ACHN (cell line): ENCODE results near the gene PDC.

Experiments used
- DNase-seq: peaks from one replicate; pipeline ENCODE4 v3.0.0-alpha.2; 2015
- in situ Hi-C: cut with HindIII; loops from 2 replicates; pipeline ENCODE4 v1.10.0; 2017; ENCODE audit warnings: low sequenced_read_pairs, low pct_ligation_motif_present, low pct_unique_long_range_greater_than_20kb

PDC gene

DNA sequence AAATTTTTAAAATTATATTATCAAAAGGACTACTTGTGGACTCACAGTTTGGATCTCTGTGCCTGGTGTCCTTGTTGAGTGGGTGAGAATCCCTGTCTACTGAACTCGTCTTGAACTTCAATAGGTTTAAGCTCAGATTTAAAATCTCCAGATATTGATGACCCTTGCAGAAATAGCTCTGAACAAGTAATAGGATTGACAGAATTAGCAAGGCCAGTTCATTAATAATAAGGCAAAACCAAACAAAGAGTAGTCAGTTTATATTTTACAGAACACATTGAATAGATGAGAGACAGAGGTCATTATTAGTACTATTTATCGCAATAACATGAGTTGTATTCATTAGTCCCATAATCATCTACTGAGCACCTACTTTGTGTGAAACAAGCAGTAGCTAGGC lies at the start of gene PDC:
PDC (minus strand) TSS at position 101 of the 400 bp plus-strand sequence. CDS start 11,655 bp downstream, outside the sequence.
- in situ Hi-C loops: no loop called here

DNA sequence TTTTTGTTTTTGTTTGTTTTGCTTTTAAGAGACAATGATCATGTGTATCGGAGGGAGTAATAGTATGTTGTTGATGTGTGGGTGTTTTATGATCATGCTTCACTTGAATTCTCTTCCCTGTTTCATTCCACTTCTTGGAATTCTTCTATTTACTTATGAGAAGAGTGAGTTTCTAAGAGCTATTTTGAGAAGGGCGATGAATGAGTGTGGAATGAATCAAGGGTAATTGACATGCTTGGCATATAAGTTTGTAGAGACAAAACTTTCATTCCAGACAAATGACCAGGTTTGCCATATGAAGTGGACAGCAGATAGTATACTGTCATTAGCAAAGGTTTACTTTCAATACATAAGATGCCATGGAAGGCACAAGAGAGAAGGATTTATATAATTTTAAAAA lies 42.3 kb upstream of the PDC start:
- in situ Hi-C loops: no loop called here
- no peak for DNase-seq

More for the DNA sequence above, at the start of gene PDC:
- DNase-seq: no peak

DNA sequence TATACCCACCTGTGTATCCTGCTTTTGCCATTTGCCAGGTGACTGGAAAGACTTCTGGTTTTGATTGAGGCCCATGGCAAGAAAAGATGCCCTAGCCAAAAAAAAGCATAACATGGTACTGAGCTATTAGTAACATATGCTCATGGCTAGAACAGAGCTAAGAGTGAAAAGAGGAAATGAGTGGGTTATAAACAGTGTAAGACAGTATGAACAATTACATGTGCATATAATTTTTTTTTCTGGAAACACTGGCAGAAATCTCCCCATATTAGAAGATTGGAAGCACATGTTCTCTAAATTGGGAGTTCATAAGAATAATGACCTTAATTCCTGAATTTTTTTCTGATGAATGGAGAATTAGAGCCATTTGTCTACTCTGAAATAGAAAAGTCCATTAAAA lies 41.2 kb upstream of the PDC start:
- in situ Hi-C loops: no loop called here
- DNase-seq: no peak

DNA sequence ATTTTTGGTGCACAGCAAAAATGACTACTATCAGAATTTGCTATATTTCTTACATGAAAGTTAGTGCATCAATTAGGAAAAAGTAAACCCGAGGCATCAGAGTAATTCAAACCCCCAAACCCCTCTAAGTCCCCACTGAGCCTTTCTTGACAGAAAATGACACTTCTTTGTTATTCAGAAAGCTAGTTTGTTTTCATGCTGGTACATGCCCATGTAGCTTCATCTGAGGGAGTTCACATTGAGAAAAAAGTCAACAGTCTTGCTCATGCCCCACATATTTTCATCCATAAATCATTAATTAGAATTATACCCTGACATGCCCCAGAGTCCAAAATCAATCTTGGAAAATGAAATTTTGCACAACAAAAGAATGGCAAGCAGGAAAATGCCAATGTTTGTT lies 39.9 kb upstream of the PDC start:
- in situ Hi-C loops: no loop called here
- DNase-seq: no peak

DNA sequence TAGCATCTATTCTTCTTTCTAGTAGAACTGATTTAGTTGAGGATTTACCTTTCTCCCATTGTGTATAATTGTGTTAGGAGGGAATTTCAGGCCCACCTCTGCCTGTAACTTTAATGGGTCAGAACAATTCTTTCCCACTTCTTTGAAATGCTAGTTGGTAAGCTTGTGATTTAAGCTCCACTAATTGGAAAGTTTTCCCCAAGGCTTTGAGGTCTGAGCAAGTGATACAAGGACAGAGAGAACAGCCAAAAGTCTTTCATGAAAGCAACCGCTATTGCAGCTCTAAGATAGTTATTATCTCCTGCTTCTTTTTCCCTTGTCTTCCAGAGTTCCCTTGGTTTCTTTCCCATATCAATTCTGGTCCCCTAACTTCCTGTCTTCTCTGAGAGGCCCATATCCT lies 38.7 kb upstream of the PDC start:
- no peak for DNase-seq
- in situ Hi-C loops: no loop called here

DNA sequence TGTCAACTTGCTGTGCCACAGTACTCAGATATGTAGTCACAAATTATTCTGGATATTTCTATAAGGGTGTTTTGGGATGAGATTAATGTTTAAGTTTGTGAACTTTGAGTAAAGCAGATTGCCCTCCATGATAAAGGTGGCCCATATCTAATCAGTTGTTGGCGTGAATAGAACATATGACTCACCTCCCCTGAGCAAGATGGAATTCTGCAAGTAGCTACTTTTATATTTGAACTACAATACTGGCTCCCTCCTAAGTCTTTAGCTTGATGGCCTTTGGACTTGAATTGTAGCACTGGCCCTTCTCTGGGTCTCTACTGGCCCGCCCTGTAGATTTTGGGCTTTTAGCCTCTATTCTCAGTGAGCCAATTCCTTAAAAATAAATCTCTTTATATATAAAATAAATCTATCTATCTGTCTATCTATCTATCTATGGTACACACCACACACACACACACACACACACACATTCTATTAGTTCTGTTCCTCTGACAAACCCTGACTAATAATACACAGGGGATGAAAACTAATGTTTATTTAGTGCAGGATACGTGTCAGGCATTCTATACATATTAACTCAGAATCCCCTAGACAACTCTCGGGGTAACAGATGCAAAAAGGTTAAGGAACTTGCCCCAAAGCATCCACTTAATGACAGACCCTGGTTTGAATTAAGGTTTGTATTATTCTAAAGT lies 37.9 kb upstream of the PDC start:
- DNase-seq: no peak
- in situ Hi-C loops: no loop called here

DNA sequence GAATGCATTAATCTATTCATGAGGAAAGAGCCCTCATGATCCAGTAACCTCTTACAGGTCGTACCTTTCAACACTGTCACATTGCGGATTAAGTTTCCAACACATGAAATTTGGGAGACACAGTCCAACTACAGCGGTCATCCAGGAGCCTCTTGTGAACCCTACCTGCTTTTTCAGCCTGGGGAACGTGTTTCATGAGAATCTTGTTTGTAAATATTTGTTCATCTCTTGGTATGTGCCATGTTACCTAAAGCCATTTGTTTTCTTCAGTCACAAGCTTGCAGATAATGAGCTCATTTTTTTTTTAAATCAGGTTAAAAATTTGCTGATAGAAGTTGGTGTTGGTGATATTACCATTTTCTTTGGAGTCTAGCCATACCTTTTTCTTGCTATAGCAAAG lies 37.2 kb upstream of the PDC start:
- in situ Hi-C loops: no loop called here
- no peak for DNase-seq

DNA sequence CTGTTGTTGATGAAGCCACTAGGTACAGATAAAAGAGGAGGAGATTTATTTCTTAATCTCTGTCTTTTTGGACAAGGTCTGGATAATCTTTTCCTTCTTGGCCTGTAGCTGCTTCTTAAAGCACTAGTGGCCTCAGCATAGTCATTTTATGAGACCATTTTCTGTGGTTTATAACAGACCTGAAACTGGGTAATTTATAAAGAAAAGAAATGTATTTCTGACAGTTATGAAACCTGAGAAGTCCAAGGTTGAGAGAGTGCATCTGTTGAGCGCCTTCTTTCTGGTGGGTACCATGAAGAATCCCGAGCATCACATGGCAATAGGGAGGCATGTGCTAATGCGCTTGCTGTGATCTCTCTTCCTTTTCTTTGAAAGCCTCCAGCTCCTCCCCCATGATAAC lies 36.7 kb upstream of the PDC start:
- DNase-seq: no peak
- in situ Hi-C loops: no loop called here

DNA sequence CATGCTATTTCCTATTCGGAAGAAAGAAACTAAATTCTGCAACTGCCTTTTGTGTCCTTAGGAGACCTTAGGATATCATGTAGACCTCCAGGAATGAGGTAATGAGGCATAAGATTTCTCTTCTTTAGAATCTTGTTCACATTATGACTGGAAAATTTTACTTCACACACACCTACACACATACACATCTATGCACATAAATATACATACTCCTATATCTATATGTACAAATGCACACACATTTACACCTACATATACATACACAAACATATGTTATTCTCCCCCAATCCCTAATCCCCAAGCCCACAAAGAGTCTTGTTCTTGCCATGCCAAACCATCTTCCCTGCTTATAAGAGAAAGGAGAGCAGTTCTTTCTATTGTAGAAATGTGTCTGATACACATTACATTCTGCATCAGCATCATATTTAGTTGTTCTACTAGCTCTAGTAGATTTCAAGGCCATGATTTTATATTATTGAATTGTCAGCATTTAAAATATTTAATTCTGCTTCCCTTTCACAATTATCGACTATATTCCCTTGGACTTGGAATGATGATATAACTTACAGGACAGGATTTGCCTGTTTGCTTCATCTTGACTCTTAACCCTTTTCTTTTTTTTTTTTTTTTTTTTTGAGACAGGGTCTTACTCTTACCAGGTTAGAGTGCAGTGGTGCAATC lies 35.4 kb upstream of the PDC start:
- DNase-seq: no peak
- in situ Hi-C loops: no loop called here

DNA sequence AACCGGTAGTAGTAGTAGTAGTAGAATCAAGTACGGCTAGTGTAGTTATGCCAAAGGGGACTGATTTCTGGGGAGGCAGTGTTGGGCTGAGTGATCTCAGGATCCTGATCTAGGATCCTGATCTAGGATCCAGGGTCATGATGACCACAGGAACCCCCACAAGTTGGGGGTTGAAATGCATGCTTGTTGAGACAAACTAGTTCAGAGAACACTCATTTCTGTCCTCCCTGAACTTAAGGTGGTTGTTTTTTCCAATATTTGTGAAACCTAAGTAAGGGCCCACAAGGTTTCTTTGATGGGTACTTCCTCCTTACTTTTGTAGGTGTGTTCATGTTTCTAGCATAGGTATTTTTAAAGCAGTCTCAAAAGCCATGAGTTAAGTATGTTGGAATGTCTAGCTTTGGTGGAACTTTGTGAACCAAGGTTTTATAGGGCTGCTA lies 33.9 kb upstream of the PDC start:
- DNase-seq: no peak
- in situ Hi-C loops: no loop called here

DNA sequence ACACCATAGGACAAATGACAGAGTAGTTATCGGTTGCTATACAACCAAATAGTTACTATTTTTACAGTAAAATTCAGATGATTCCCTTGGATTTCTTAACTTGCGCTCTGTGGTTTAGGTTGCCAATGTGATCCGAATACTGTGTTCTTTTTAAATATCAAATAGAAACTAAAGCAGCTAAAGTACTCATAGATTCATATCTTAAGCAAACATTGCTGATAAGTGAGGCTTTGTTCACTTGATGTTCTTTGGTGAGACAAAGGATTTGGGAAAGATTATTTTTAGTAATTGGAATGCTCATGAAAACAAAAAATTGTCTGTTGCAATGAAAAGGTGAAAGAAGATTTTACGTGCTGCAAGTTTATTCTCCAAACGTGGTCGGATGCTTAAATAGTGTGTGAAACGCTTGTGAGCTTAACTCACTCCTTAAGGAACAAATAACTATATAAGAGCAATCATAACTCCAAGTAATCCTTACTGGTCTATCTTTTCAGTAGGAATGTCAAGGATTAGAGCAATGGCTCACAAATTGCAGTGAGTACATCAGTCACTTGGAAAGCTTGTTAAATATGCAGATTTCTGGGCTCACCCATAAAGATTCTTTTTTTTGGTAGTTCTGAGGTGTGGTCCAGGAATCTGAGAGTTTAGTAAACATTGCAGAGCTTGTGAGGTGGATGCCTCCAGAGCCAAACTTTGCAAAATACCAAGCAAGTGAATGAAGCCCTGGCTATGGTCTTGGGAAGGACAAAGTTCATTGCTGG lies 31.8 kb upstream of the PDC start:
- in situ Hi-C loops: no loop called here
- no peak for DNase-seq

DNA sequence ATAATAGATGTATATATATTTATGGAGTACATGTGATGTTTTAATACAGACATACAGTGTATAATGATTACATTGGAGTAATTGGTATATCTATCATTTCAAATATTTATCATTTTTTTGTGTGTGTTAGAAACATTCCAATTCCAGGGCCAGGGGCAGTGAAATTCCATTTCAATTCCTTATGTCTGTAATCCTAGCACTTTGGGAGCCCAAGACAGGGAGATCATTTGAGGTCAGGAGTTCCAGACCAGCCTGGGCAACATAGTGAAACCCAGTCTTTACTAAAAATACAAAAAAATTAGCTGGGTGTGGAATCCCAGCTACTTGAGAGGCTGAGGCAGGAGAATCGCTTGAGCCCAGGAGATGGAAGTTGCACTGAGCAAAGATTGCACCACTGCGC lies 30.4 kb upstream of the PDC start:
- no peak for DNase-seq
- in situ Hi-C loops: no loop called here

DNA sequence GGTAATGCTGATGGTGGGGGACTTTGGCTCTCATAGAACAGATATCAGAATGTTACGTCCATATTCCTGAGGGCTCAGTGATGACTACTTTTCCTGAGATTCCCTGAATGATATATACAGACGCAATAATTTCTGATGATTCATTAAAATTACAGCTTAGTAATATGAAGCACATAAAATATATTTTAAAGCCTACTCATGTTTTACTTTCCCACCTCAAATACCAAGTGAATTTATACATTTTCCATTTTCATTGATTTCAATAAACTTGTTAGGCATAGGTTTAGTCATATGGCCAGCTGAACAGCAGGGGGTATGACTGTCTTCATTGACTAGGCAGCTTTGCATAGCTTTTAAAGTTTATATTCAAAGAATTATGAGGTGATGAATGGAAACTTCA lies 26.2 kb upstream of the PDC start:
- in situ Hi-C loops: no loop called here
- no peak for DNase-seq

DNA sequence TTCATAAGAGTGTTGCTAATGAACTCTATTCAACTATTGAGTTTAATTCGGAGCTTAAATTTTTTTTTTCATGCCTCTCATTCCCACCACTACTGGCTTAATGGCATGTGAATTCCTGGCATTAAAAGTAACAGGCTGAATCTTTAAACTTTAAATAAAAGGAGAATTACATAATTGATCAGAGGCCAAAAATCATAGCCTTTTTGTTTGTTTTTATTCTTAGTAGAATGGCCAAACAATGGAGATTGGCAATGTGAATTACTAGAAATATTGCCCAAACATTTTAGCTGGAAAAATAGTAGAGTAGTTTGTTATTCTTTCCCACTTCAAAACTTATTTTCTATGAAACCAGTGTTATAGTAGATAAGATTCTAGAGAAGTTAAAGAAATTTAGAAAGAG lies 25.1 kb upstream of the PDC start:
- in situ Hi-C loops: no loop called here

DNA sequence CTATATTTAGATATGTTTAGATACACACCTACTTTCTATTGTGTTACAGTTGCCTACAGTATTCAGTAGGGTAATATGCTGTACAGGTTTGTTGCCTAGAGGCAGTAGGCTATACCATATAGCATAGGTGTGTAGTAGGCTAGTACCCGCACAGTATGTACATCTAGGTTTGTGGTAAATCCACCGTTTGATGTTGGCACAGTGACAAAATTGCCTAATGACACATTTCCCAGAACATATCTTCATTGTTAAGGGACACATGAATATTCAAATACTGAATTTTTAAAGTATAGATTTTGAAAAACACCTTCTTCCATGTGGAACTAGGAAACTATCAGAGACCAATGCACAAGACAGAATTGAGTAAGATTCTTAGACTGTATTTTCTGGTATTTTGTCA lies 22.6 kb upstream of the PDC start:
- no peak for DNase-seq
- in situ Hi-C loops: no loop called here

More for the DNA sequence above, 25.1 kb upstream of the PDC start:
- no peak for DNase-seq

DNA sequence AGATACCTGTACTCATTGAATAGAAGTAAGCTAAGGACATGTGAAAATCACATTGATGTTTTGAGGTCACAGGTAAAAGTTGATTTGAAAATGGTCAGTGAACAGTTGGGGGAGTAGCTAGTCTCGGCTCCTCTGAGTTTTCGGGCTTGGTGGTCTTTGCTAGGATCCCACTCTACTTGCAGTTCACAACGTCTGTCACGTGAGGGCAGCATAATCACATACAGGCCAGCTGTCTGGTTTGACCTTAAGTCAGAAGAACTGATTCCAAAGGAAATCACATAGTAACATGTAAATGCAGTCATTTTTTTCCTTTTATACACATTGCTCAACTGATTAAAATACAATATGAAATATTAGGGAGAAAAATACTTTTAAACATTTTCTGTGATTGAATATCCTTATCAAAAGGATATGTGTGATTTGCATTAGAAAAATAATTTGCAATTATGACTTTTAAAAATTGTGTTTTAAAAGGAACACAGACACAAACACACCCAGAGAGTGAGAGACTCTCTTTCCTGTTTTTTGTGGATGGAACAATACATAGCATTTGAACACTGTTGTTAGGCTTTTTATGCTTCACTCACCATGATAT lies 21.8 kb upstream of the PDC start:
- peak; percentile 72 for DNase-seq
- in situ Hi-C loops: no loop called here

DNA sequence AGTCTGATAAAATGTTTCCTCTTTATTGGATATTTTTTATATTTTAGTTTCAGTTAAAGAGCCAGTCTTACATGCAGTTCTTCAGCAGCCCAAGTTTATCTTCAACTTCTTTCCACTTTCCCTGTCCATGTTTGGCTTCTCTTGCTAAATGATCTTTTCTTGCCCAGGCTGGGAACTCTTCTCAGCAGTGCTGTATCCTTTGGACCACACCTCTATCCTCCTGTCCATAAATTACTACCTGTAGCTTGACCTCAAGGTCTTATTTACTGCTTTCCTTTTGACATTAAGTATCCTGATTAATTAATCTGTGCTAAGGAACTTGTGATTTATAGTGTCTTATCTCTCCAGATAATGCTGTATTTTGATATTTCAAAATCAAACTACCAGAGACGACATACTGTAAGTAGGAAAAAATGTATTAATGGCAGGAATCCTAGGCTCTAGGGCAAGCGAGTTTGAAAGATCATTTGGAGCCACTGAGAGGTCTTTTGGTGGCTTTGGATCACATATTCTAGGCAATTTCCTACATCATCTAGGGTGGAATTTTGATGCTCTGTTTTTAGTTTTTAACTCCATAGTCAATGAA lies 20.5 kb upstream of the PDC start:
- DNase-seq: no peak
- in situ Hi-C loops: no loop called here

DNA sequence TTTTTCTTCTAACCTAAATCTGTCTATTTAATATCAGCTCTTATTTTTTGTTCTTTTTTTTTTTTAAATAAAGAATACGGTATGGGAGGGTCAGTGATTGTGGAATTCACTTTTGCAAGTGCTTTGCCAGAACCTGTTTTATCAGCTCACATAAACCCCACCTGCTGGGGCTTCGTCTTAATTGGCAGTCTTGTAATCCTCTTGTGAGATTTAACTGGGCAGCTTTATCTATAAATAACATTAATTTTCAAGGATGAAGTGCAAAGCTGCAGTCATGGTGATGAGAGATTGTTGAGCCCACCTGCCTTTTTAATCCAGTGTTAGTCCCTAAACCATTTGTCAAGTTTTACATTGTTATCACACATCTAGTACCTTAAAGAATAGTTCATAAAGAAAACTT lies 18.2 kb upstream of the PDC start:
- in situ Hi-C loops: no loop called here
- DNase-seq: no peak
